Activated CD8-positive, alpha-beta T cell treated with anti-CD3 and anti-CD28 coated beads, Interleukin-2, amount 10 ng/mL, durations not matched to agents 7 days and 5 days (primary cell): ENCODE data around the gene RPP14. TPM values are rescaled to one million over a fixed set of nuclear protein-coding genes. Genes with fewer than 3 reads are reported as not detected.
"Not testable (repeated sequence)": the region's sequence is repeated elsewhere in the genome, so short reads cannot be mapped to it uniquely, and the experiment has no call there.

Source experiments
- ATAC-seq: fragments of 150-1000 bp; cut with Tn5 transposase; one replicate; pipeline ENCODE4 v1.10.0; 2021; ENCODE audit warnings: moderate library complexity
- CTCF ChIA-PET: fragments of 350-600 bp; sonication (Branson Sonifier 250); formaldehyde crosslinking; loops from one replicate; lab custom pipeline; 2021; ENCODE audit warnings: antibody characterized with exemption; lab: Charles Lee
- POLR2A ChIA-PET: fragments of 350-600 bp; sonication (Branson Sonifier 250); formaldehyde crosslinking; loops from one replicate; lab custom pipeline; 2021; ENCODE audit warnings: antibody characterized with exemption; lab: Charles Lee
- DNase-seq: peaks from one replicate; pipeline ENCODE4 v3.0.0-alpha.2; 2020
- H3K27ac Mint-ChIP-seq: one replicate; pipeline ENCODE4 v1.8.0; 2021; ENCODE audit warnings: mild to moderate bottlenecking, mixed read lengths
- H3K27me3 Mint-ChIP-seq: one replicate; pipeline ENCODE4 v1.8.0; 2021; ENCODE audit warnings: low read depth, mixed read lengths
- H3K36me3 Mint-ChIP-seq: one replicate; pipeline ENCODE4 v1.8.0; 2021; ENCODE audit warnings: low read depth, mixed read lengths
- H3K4me1 Mint-ChIP-seq: one replicate; pipeline ENCODE4 v1.8.0; 2021; ENCODE audit warnings: low read depth, mixed read lengths
- H3K4me3 Mint-ChIP-seq: one replicate; pipeline ENCODE4 v1.8.0; 2021; ENCODE audit warnings: mild to moderate bottlenecking, mixed read lengths
- H3K9me3 Mint-ChIP-seq: one replicate; pipeline ENCODE4 v1.8.0; 2022; ENCODE audit warnings: mixed read lengths; ENCODE audit not compliant: insufficient read depth
- total RNA-seq, 2 experiments: library from RNA; stranded (reverse); gene quantifications; one replicate each; pipeline ENCODE4 v1.2.3, GENCODE V29; 2021

Gene RPP14
- total RNA-seq: 10 to 100 TPM; 12.8 to 15.1 TPM

GRCh38 chr3:58305882-58306711, at the start of gene RPP14, which contains the start of gene HTD2:
Gene RPP14 (plus strand): TSS chr3:58306245. CDS start chr3:58310330, 4,085 bp downstream.
Gene HTD2 (plus strand): TSS chr3:58306520. CDS start chr3:58317614, 11,094 bp downstream.
- Mint-ChIP-seq H3K9me3 (no peaks in the 10 kb centered on the region), H3K27ac (peak within 1 kb of the TSS; percentile 100), H3K27me3 (peaks cover 8% of the 10 kb centered on the region), H3K4me3 (peak within 1 kb of the TSS; percentile 90), H3K4me1 (peaks cover 29% of the 10 kb centered on the region), H3K36me3 (peaks cover 22% of the 10 kb centered on the region)
- CTCF ChIA-PET: interaction anchor here (0.6 to 4.8 kb wide), 79 partner anchors 9 to 909 kb away, joined by 3 to 127 read pairs (median 4); partner anchors contain the start of genes ABHD6, FLNB, KCTD6 and PDHB
- ATAC-seq (peak; percentile 88), DNase-seq (peak; percentile 98)
- POLR2A ChIA-PET: interaction anchor here (0.5 to 1.9 kb wide), 13 partner anchors 10 to 750 kb away, joined by 3 to 11 read pairs (median 3); partner anchors contain the start of gene PDE12

- Mint-ChIP-seq H3K9me3 (no peaks in the 10 kb centered on the region), H3K4me3 (no peak overlapping the region), H3K27me3 (no peaks in the 10 kb centered on the region), H3K4me1 (peaks cover 16% of the 10 kb centered on the region), H3K36me3 (peaks cover 3% of the 10 kb centered on the region), H3K27ac (no peak overlapping the region)
- ChIA-PET POLR2A (no interaction called here), CTCF (no interaction called here)
- ATAC-seq (no peak), DNase-seq (no peak)
Measured at GRCh38 chr3:58256511-58256910, 49.5 kb upstream of the RPP14 start.

- ATAC-seq: no peak
- no peak overlapping the region for H3K27ac Mint-ChIP-seq
- peaks cover 3% of the 10 kb centered on the region for H3K36me3 Mint-ChIP-seq
- POLR2A ChIA-PET: no interaction called here
- no peak overlapping the region for H3K4me3 Mint-ChIP-seq
- CTCF ChIA-PET: no interaction called here
- H3K27me3 Mint-ChIP-seq: no peaks in the 10 kb centered on the region
- no peak for DNase-seq
- H3K9me3 Mint-ChIP-seq: no peaks in the 10 kb centered on the region
- H3K4me1 Mint-ChIP-seq: peaks cover 9% of the 10 kb centered on the region
Measured at GRCh38 chr3:58258392-58259055, 47.5 kb upstream of the RPP14 start.

DNA sequence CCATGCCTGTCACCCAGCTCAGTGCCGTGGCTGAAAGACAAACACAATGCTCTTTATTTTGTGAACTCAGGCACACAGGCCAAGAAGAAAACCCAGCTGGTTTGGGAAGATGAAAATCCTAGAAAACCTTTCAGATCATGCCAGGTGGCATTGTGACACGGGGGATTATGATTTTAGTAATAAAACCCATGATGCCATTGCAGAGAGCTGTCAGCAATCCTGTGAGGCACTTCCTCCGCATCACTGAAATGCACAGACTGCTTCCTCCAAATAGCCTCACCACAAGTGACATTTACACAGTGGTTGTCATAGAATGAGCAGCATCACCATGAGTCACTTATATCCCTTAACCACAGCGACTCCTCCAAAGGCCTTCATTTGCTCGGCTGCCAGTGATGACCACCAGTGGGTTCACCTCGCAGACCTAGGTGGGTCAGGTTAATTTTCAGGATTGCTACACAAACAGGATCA, 45.7 kb upstream of the RPP14 start:
- DNase-seq: peak; percentile 48
- ChIA-PET CTCF (interaction anchor here (1.4 kb wide), 1 partner anchor 43 kb away, joined by 4 read pairs; no protein-coding TSS in a partner anchor), POLR2A (interaction anchor here (0.6 kb wide), 1 partner anchor 46 kb away, joined by 3 read pairs; the partner anchor contains the start of genes HTD2 and RPP14)
- H3K27ac Mint-ChIP-seq: no peak overlapping the region
- H3K4me1 Mint-ChIP-seq: peaks cover 9% of the 10 kb centered on the region
- no peaks in the 10 kb centered on the region for H3K27me3 Mint-ChIP-seq
- no peaks in the 10 kb centered on the region for H3K9me3 Mint-ChIP-seq
- H3K36me3 Mint-ChIP-seq: peaks cover 3% of the 10 kb centered on the region
- H3K4me3 Mint-ChIP-seq: no peak overlapping the region
- peak; percentile 58 for ATAC-seq

- DNase-seq (no peak), ATAC-seq (no peak)
- Mint-ChIP-seq H3K36me3 (peaks cover 3% of the 10 kb centered on the region), H3K27me3 (no peaks in the 10 kb centered on the region), H3K9me3 (no peaks in the 10 kb centered on the region), H3K4me1 (peaks cover 9% of the 10 kb centered on the region), H3K4me3 (no peak overlapping the region), H3K27ac (no peak overlapping the region)
- CTCF ChIA-PET: interaction anchor here (1.4 kb wide), 1 partner anchor 44 kb away, joined by 4 read pairs; no protein-coding TSS in a partner anchor
- POLR2A ChIA-PET: no interaction called here
Measured at GRCh38 chr3:58260733-58261132, 45.3 kb upstream of the RPP14 start.

GRCh38 chr3:58261954-58262666, 43.9 kb upstream of the RPP14 start:
- Mint-ChIP-seq H3K36me3 (peaks cover 3% of the 10 kb centered on the region), H3K27ac (no peak overlapping the region), H3K4me3 (no peak overlapping the region), H3K9me3 (no peaks in the 10 kb centered on the region), H3K4me1 (peaks cover 9% of the 10 kb centered on the region), H3K27me3 (no peaks in the 10 kb centered on the region)
- CTCF ChIA-PET: interaction anchor here (1.3 kb wide), 1 partner anchor 85 kb away, joined by 3 read pairs; no protein-coding TSS in a partner anchor
- DNase-seq (no peak), ATAC-seq (no peak)
- POLR2A ChIA-PET: no interaction called here

GRCh38 chr3:58266577-58266976, 39.5 kb upstream of the RPP14 start:
- ATAC-seq (no peak), DNase-seq (no peak)
- ChIA-PET POLR2A (no interaction called here), CTCF (no interaction called here)
- H3K27ac Mint-ChIP-seq: no peak overlapping the region
- no peaks in the 10 kb centered on the region for H3K27me3 Mint-ChIP-seq
- H3K4me3 Mint-ChIP-seq: no peak overlapping the region
- no peaks in the 10 kb centered on the region for H3K9me3 Mint-ChIP-seq
- H3K4me1 Mint-ChIP-seq: no peaks in the 10 kb centered on the region
- no peaks in the 10 kb centered on the region for H3K36me3 Mint-ChIP-seq

GRCh38 chr3:58267543-58267942, 38.5 kb upstream of the RPP14 start:
- DNase-seq, ATAC-seq, POLR2A ChIA-PET, H3K9me3 Mint-ChIP-seq, H3K4me3 Mint-ChIP-seq, H3K4me1 Mint-ChIP-seq, CTCF ChIA-PET, H3K27ac Mint-ChIP-seq, H3K36me3 Mint-ChIP-seq, H3K27me3 Mint-ChIP-seq: not testable (repeated sequence)

DNA sequence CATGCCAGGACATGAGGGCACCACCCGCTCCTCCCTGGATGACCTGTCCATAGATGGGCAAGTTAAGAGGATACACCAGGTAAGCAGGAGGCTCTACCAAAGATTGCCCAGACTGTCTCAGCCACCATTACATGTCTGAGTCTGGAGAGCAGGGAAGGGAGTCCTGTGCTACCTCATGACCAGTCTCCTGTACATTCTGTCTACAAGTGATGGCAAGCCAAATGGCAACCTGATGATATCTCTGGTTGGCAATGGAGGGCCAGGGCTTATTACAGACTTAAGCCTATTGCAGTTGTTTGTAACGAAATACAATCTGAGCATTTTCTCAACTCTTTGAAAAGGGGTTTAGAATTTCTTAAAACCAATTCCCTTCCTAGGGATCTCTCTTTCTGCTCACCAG, 36.7 kb upstream of the RPP14 start:
- Mint-ChIP-seq H3K36me3 (peaks cover 3% of the 10 kb centered on the region), H3K9me3 (no peaks in the 10 kb centered on the region), H3K27ac (no peak overlapping the region), H3K4me1 (peaks cover 5% of the 10 kb centered on the region), H3K27me3 (no peaks in the 10 kb centered on the region), H3K4me3 (no peak overlapping the region)
- DNase-seq (no peak), ATAC-seq (no peak)
- ChIA-PET POLR2A (interaction anchor here (0.6 kb wide), 1 partner anchor 1132 kb away, joined by 3 read pairs; no protein-coding TSS in a partner anchor), CTCF (interaction anchor here (1.1 kb wide), 1 partner anchor 37 kb away, joined by 3 read pairs; the partner anchor contains the start of genes HTD2 and RPP14)

- DNase-seq (no peak), ATAC-seq (no peak)
- CTCF ChIA-PET: interaction anchor here (0.6 to 1.1 kb wide), 2 partner anchors 29 to 36 kb away, joined by 3 read pairs; partner anchors contain the start of genes HTD2 and RPP14
- H3K27ac Mint-ChIP-seq: no peak overlapping the region
- H3K4me3 Mint-ChIP-seq: no peak overlapping the region
- POLR2A ChIA-PET: no interaction called here
- peaks cover 6% of the 10 kb centered on the region for H3K36me3 Mint-ChIP-seq
- H3K9me3 Mint-ChIP-seq: no peaks in the 10 kb centered on the region
- H3K27me3 Mint-ChIP-seq: no peaks in the 10 kb centered on the region
- H3K4me1 Mint-ChIP-seq: peaks cover 5% of the 10 kb centered on the region
Measured at GRCh38 chr3:58270485-58270884, 35.6 kb upstream of the RPP14 start.

DNA sequence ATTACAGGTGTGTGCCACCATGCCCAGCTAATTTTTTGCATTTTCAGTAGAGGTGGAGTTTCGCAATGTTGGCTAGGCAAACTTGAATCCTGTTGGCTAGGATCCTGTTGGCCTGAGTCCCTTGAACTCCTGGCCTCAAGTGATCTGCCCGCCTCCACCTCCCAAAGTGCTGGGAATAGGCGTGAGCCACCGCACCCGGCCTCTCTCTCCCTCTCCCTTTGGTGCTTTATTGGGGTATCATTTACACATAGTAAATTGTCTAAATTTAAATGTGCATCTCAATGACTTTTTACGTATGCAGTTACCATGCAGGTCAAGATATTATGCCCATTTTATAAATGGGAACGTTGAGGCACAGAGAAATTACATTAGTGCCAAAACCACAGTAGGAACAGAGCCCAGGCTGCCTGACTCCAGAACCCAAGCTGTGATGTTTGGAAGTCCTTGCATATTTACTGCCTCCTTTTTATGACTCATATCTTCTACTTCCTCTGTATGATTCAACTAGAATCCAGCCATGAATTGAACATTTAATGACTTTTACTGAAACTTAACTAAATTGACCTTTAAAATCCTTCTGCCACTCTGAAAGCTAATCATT, 34.0 kb upstream of the RPP14 start:
- Mint-ChIP-seq H3K9me3 (no peaks in the 10 kb centered on the region), H3K36me3 (peaks cover 12% of the 10 kb centered on the region), H3K27ac (no peak overlapping the region), H3K4me3 (no peak overlapping the region), H3K4me1 (peaks cover 5% of the 10 kb centered on the region), H3K27me3 (no peaks in the 10 kb centered on the region)
- ChIA-PET CTCF (interaction anchor here (1.1 to 1.2 kb wide), 2 partner anchors 35 to 94 kb away, joined by 4 to 5 read pairs; partner anchors contain the start of genes HTD2 and RPP14), POLR2A (no interaction called here)
- ATAC-seq (no peak), DNase-seq (no peak)
